HepG2 (cell line): ENCODE measurements around the gene PCSK5. TPM values are rescaled to one million over a fixed set of nuclear protein-coding genes. Genes with fewer than 3 reads are reported as not detected.

ENCODE experiments used
- ATAC-seq: fragments of 200-7000 bp; cut with Tn5 transposase; 3 replicates; pipeline ENCODE4 v1.9.1; 2020; ENCODE audit warnings: mild to moderate bottlenecking, moderate library complexity
- BruUV-seq: library from RNA; stranded (reverse); fragments of 400-500 nt; replicated peaks from 2 replicates; lab custom pipeline; 2021; lab: Mats Ljungman, UMichigan
- CTCF ChIA-PET: fragments of 300-600 bp; formaldehyde crosslinking; extraction: SDS; loops from one replicate; lab custom pipeline; 2021; ENCODE audit warnings: low total read pairs, inconsistent platforms, low intra/inter-chr PET ratio; lab: Yijun Ruan, JAX
- POLR2A ChIA-PET: fragments of 350-600 bp; sonication (Branson Sonifier 250); formaldehyde crosslinking; loops from one replicate; lab custom pipeline; 2020; ENCODE audit warnings: antibody characterized with exemption, inconsistent platforms; lab: Yijun Ruan, JAX
- DNase-seq: peaks from one replicate; pipeline ENCODE4 v3.0.0-alpha.2; 2015; ENCODE audit warnings: low spot score
- FAIRE-seq: peaks from 3 replicates; lab custom pipeline; 2011; peaks lifted over from hg19 to GRCh38; lab: Jason Lieb, UNC
- H2AFZ ChIP-seq: one replicate; pipeline ENCODE4 v1.6.1; 2011; ENCODE audit warnings: low read length, inconsistent platforms
- H3K27ac ChIP-seq: fragments of 300-600 bp; 3 replicates; pipeline ENCODE4 v1.8.0; 2011; ENCODE audit warnings: mixed run types, mild to moderate bottlenecking, mixed read lengths, low read length, inconsistent platforms; ENCODE audit not compliant: insufficient read depth; ENCODE audit errors: extremely low read length
- H3K27me3 ChIP-seq, 2 experiments: fragments of 200-600 bp in 1 of 2; 2 replicates in 1 of 2; 3 replicates in 1 of 2; pipeline versions ENCODE4 v1.6.0 to v1.8.0; 2011; ENCODE audit warnings: low read length in 2 of 2, mild to moderate bottlenecking in 2 of 2, moderate library complexity in 2 of 2, inconsistent platforms in 1 of 2; ENCODE audit not compliant: insufficient read depth in 2 of 2, control insufficient read depth in 1 of 2
- H3K36me3 ChIP-seq, 2 experiments: fragments of 200-600 bp in 1 of 2; replicated peaks in 1 of 2; 2 replicates in 1 of 2; 3 replicates in 1 of 2; pipeline versions ENCODE4 v1.5.1 to v1.8.0; 2011; ENCODE audit warnings: low read length in 2 of 2, inconsistent platforms in 1 of 2; ENCODE audit not compliant: insufficient read depth in 2 of 2, control insufficient read depth in 1 of 2
- H3K4me1 ChIP-seq: 2 replicates; pipeline ENCODE4 v1.5.1; 2012; ENCODE audit warnings: low read length, inconsistent platforms; ENCODE audit not compliant: insufficient read depth
- H3K4me2 ChIP-seq: 2 replicates; pipeline ENCODE4 v1.6.0; 2011; ENCODE audit warnings: low read depth, low read length, inconsistent platforms
- H3K4me3 ChIP-seq, 3 experiments: fragments of 200-600 bp in 1 of 3; sonication (generic), shearing (Covaris generic) in 1 of 3; replicated peaks in 1 of 3; 2 replicates each; pipeline ENCODE4 v1.5.1; 2011 to 2016; ENCODE audit warnings: low read length in 3 of 3, inconsistent platforms in 2 of 3, low read depth in 2 of 3, mild to moderate bottlenecking in 2 of 3, control low read depth in 1 of 3, mixed read lengths in 1 of 3; ENCODE audit not compliant: insufficient read depth in 1 of 3
- H3K79me2 ChIP-seq: one replicate; pipeline ENCODE4 v1.6.1; 2011; ENCODE audit warnings: low read length, inconsistent platforms; ENCODE audit not compliant: insufficient read depth
- H3K9ac ChIP-seq: 2 replicates; pipeline ENCODE4 v1.6.0; 2011; ENCODE audit warnings: mild to moderate bottlenecking, low read depth, low read length, inconsistent platforms; ENCODE audit not compliant: insufficient read depth
- H3K9me3 ChIP-seq: 2 replicates; pipeline ENCODE4 v1.5.1; 2012; ENCODE audit warnings: mild to moderate bottlenecking, low read length
- H4K20me1 ChIP-seq: 2 replicates; pipeline ENCODE4 v1.6.0; 2011; ENCODE audit warnings: inconsistent platforms, mild to moderate bottlenecking, low read length, moderate library complexity; ENCODE audit not compliant: insufficient read depth
- FOSL1 ChIP-seq: sonication (generic); formaldehyde crosslinking; IDR thresholded peaks from 2 replicates; pipeline ENCODE4 v1.9.0; 2021; ENCODE audit warnings: missing genetic modification reagents, borderline replicate concordance
- REXO4 ChIP-seq: sonication (generic); formaldehyde crosslinking; IDR thresholded peaks from 2 replicates; pipeline ENCODE4 v1.8.0; 2022; ENCODE audit warnings: missing genetic modification reagents, mild to moderate bottlenecking, borderline replicate concordance
- SETDB1 ChIP-seq: sonication (generic); formaldehyde crosslinking; IDR thresholded peaks from 2 replicates; pipeline ENCODE4 v1.5.1; 2020; ENCODE audit warnings: missing genetic modification reagents, mild to moderate bottlenecking, borderline replicate concordance
- SP1 ChIP-seq, 2 experiments: fragments of 450-650 bp in 1 of 2; sonication (generic) in 1 of 2; formaldehyde crosslinking in 1 of 2; IDR thresholded peaks; 2 replicates each; pipeline versions ENCODE4 v1.4.0 to v1.6.1; 2016 to 2020; ENCODE audit warnings: missing genetic modification reagents in 1 of 2
- ZNF563 ChIP-seq: sonication (generic); formaldehyde crosslinking; IDR thresholded peaks from 2 replicates; pipeline ENCODE4 v1.8.0; 2022; ENCODE audit warnings: mild to moderate bottlenecking, moderate library complexity, missing genetic modification reagents
- ZSCAN30 ChIP-seq: sonication (generic); formaldehyde crosslinking; IDR thresholded peaks from 2 replicates; pipeline ENCODE4 v1.5.0; 2020; ENCODE audit warnings: mild to moderate bottlenecking, missing genetic modification reagents
- WGBS: methylation state at CpG from one replicate; pipeline ENCODE4 v1.1.6; 2017; ENCODE audit warnings: low lambda C conversion rate; 5-methylcytosine and 5-hydroxymethylcytosine counted together
- in situ Hi-C: cut with HindIII; loops from 2 replicates; pipeline ENCODE4 v1.10.0; 2017; ENCODE audit warnings: low pct_unique_long_range_greater_than_20kb; ENCODE audit not compliant: extremely low pct_ligation_motif_present
- intact Hi-C: fragments of 100-400 bp; cut with micrococcal nuclease; formaldehyde crosslinking; loops from one replicate; pipeline ENCODE4 v1.10.0; 2022; ENCODE audit not compliant: unreplicated experiment
- polyA plus RNA-seq, 8 experiments: library from polyadenylated mRNA; depleted of rRNA in 3 of 8; stranded (reverse) in 7 of 8; unstranded in 1 of 8; fragments of >200 nt; fragmentation: Illumina TruSeq in 4 of 8; extraction: Trizol in 4 of 8; gene quantifications; 2 replicates each; pipeline versions ENCODE4 v1.2.1 to v1.2.3, GENCODE V29; 2011 to 2016; ENCODE audit warnings: low read depth in 4 of 8, missing spikeins in 1 of 8, mixed read lengths in 1 of 8; ENCODE audit not compliant: insufficient read depth in 1 of 8
- total RNA-seq, 5 experiments: library from RNA; depleted of rRNA; stranded (reverse); fragments of >200 nt; fragmentation: Illumina TruSeq; extraction: Trizol; gene quantifications; 2 replicates each; pipeline ENCODE4 v1.2.3, GENCODE V29; 2016; ENCODE audit warnings: low read depth in 1 of 5
- TF ChIP-seq, protein P1 (sequence below): sonication (generic); formaldehyde crosslinking; IDR thresholded peaks from 2 replicates; pipeline ENCODE4 v1.5.0; 2020; ENCODE audit warnings: missing genetic modification reagents, mild to moderate bottlenecking, borderline replicate concordance

Gene PCSK5
- total and polyA plus RNA-seq, 2 of the 13 experiments (the other 11 are each of a cell fraction or from before 2014, with no cell fraction given), result 0.55 to 0.66 TPM

DNA sequence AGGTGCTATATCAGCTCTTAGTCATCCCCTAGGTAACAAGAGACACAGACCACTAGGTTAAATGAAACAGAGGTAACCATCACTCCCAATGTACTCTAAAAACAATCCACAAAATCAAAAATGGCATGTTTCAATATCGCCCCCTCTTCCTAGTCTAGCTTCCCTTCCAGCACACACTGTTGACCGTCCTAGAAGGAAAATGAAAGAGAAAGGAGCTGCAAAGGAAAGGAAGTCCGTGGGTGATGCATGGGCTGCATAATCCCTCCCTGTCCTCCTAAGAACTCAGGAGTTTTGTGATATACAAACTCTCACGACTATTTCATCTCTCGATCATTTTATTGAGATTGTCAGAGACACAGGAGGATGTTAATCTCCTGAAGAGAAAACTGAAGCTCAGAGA is 402.2 kb downstream of the PCSK5 start:
- H2AFZ ChIP-seq, result no peak overlapping the region
- H3K4me3 ChIP-seq, result no peak overlapping the region
- no TSS peak for BruUV-seq
- no peak for ATAC-seq
- no peak overlapping the region for H3K9ac ChIP-seq
- H4K20me1 ChIP-seq, result no peaks in the 10 kb centered on the region
- no peak for TF ChIP-seq SP1 (IDR thresholded peaks at IDR 0.05)
- TF ChIP-seq SP1 (CRISPR knock-in tag; IDR thresholded peaks at IDR 0.05), result no peak
- TF ChIP-seq FOSL1 (CRISPR knock-in tag), result no peak
- TF ChIP-seq ZNF563 (CRISPR knock-in tag), result no peak
- H3K27me3 ChIP-seq, result peaks cover 0 to 4% of the 10 kb centered on the region in 2 experiments; a peak in 1 of 5 replicates
- ChIA-PET CTCF (no interaction called here), POLR2A (no interaction called here)
- FAIRE-seq, result no peak
- in situ Hi-C loops, result no loop called here
- 21% methylated on average over 5 of the region's 5 CpGs for whole genome bisulfite sequencing
- H3K4me1 ChIP-seq, result peaks cover 7% of the 10 kb centered on the region; the same call in 1 of the 2 replicates
- intact Hi-C loops, result no loop called here
- H3K27ac ChIP-seq, result no peak overlapping the region
- no peaks in the 10 kb centered on the region for H3K79me2 ChIP-seq
- no peaks in the 10 kb centered on the region for H3K9me3 ChIP-seq
- no peak overlapping the region for H3K4me2 ChIP-seq
- H3K36me3 ChIP-seq, result no peaks in the 10 kb centered on the region
- DNase-seq, result no peak

DNA sequence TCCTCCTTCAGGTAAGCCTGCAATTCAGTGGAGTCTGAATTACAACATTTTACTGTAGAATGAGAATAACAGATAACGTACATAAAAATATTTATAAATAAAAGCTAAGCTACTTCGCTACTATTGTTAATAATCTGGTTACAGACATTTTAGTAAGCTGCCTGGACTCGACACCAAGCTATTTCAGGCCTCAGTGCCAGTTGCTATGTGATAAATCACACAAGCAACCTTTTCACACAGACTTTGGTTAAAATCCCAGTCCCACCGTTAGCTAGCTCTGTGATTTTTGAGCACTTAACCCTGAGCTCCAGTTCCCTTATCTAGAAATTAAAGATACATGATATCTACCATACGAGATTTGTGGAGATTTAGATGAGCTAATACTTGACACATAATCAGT is 403.8 kb downstream of the PCSK5 start:
- H3K27me3 ChIP-seq, result peaks cover 0 to 4% of the 10 kb centered on the region in 2 experiments; a peak in 1 of 5 replicates
- CTCF ChIA-PET, result no interaction called here
- intact Hi-C loops, result no loop called here

More for the DNA sequence above, 403.8 kb downstream of the PCSK5 start:
- Histone ChIP-seq H3K27ac (no peak overlapping the region), H3K79me2 (no peaks in the 10 kb centered on the region), H4K20me1 (no peaks in the 10 kb centered on the region), H3K4me1 (peaks cover 7% of the 10 kb centered on the region; the same call in 1 of the 2 replicates), H2AFZ (no peak overlapping the region), H3K4me2 (no peak overlapping the region), H3K4me3 (no peak overlapping the region), H3K9me3 (no peaks in the 10 kb centered on the region), H3K9ac (no peak overlapping the region), H3K36me3 (no peaks in the 10 kb centered on the region)
- FAIRE-seq (no peak), ATAC-seq (no peak), DNase-seq (no peak)
- WGBS, result 7% methylated on average over 5 of the region's 5 CpGs
- BruUV-seq, result no TSS peak
- TF ChIP-seq SETDB1 (CRISPR knock-in tag) (no peak), REXO4 (no peak), ZSCAN30 (CRISPR knock-in tag) (no peak)
- TF ChIP-seq, protein P1, sequence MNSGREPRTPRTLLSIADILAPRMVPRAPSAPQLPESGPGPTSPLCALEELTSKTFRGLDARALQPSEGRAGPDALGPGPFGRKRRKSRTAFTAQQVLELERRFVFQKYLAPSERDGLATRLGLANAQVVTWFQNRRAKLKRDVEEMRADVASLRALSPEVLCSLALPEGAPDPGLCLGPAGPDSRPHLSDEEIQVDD (CRISPR knock-in tag), result no peak
- in situ Hi-C loops, result no loop called here
- POLR2A ChIA-PET, result no interaction called here
